Stimulated activated CD4-positive, alpha-beta T cell treated with anti-CD3 and anti-CD28 coated beads, Interleukin-15, amount 100 ng/mL, for 1 hour (primary cell): ENCODE results near the gene MMP11.
"Not testable (repeated sequence)": the region's sequence is repeated elsewhere in the genome, so short reads cannot be mapped to it uniquely, and the experiment has no call there.

Experiments
- DNase-seq, 2 donors: peaks; one replicate each; pipeline ENCODE4 v3.0.0-alpha.2; 2020; ENCODE audit warnings: low read depth in 1 of 2, low spot score in 1 of 2

MMP11 gene

GRCh38 chr22:23772649-23773473, at the start of gene MMP11:
TSS of gene MMP11 (plus strand) at chr22:23772849. CDS start at chr22:23772871, 22 bp downstream.
- DNase-seq: peak; percentile 31 to 52

- DNase-seq: not testable (repeated sequence)
Measured at GRCh38 chr22:23728108-23728507, 44.5 kb upstream of the MMP11 start.

- no peak for DNase-seq
Measured at GRCh38 chr22:23737696-23738095, 35.0 kb upstream of the MMP11 start.

- no peak for DNase-seq
Measured at GRCh38 chr22:23742505-23743264, 30.0 kb upstream of the MMP11 start.

GRCh38 chr22:23743303-23743705, 29.3 kb upstream of the MMP11 start:
- DNase-seq: no peak

- no peak for DNase-seq
Measured at GRCh38 chr22:23744001-23744400, 28.6 kb upstream of the MMP11 start.

- no peak for DNase-seq
Measured at GRCh38 chr22:23744485-23744884, 28.2 kb upstream of the MMP11 start.

GRCh38 chr22:23745791-23746190, 26.9 kb upstream of the MMP11 start:
- no peak for DNase-seq

GRCh38 chr22:23749841-23750301, 22.8 kb upstream of the MMP11 start:
- DNase-seq: no peak

- DNase-seq: no peak
Measured at GRCh38 chr22:23750367-23750713, 22.3 kb upstream of the MMP11 start.

GRCh38 chr22:23750714-23751440, 21.8 kb upstream of the MMP11 start, which contains the start of gene ZNF70:
TSS of gene ZNF70 (minus strand) at chr22:23751112. CDS start at chr22:23745140, 5,972 bp downstream.
- peak; percentile 74 to 80 for DNase-seq

GRCh38 chr22:23751441-23751996, 21.1 kb upstream of the MMP11 start:
- no peak for DNase-seq

- DNase-seq: no peak
Measured at GRCh38 chr22:23752090-23752691, 20.5 kb upstream of the MMP11 start.

GRCh38 chr22:23752750-23753149, 19.9 kb upstream of the MMP11 start:
- DNase-seq: no peak

GRCh38 chr22:23753385-23753784, 19.3 kb upstream of the MMP11 start:
- no peak for DNase-seq

GRCh38 chr22:23754220-23754919, 18.3 kb upstream of the MMP11 start, which contains the start of gene VPREB3:
TSS of gene VPREB3 (minus strand) at chr22:23754425. CDS start at chr22:23754363, 62 bp downstream.
- no peak for DNase-seq

GRCh38 chr22:23754980-23755636, 17.5 kb upstream of the MMP11 start:
- DNase-seq: no peak

- DNase-seq: no peak
Measured at GRCh38 chr22:23755711-23756110, 16.9 kb upstream of the MMP11 start.

GRCh38 chr22:23756891-23757290, 15.8 kb upstream of the MMP11 start:
- DNase-seq: no peak
